Measurements from ENCODE around the gene PIPOX. TPM values are rescaled to one million over a fixed set of nuclear protein-coding genes. Genes with fewer than 3 reads are reported as not detected.

PIPOX gene
- total RNA-seq, 1 donor from 2014 or later = 1.5 TPM

- no peak overlapping the region for H3K27ac Mint-ChIP-seq (ENCODE audit: unreplicated experiment)
- no peak overlapping the region for H3K4me3 Mint-ChIP-seq (ENCODE audit: unreplicated experiment)
- no peaks in the 10 kb centered on the region for H3K36me3 Mint-ChIP-seq (ENCODE audit: low read depth)
- H3K27me3 Mint-ChIP-seq (ENCODE audit: low read depth) = peaks cover 37% of the 10 kb centered on the region
- H3K4me1 Mint-ChIP-seq (ENCODE audit: low read depth) = no peaks in the 10 kb centered on the region
- TF ChIP-seq, protein P1, sequence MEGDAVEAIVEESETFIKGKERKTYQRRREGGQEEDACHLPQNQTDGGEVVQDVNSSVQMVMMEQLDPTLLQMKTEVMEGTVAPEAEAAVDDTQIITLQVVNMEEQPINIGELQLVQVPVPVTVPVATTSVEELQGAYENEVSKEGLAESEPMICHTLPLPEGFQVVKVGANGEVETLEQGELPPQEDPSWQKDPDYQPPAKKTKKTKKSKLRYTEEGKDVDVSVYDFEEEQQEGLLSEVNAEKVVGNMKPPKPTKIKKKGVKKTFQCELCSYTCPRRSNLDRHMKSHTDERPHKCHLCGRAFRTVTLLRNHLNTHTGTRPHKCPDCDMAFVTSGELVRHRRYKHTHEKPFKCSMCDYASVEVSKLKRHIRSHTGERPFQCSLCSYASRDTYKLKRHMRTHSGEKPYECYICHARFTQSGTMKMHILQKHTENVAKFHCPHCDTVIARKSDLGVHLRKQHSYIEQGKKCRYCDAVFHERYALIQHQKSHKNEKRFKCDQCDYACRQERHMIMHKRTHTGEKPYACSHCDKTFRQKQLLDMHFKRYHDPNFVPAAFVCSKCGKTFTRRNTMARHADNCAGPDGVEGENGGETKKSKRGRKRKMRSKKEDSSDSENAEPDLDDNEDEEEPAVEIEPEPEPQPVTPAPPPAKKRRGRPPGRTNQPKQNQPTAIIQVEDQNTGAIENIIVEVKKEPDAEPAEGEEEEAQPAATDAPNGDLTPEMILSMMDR (IDR thresholded peaks at IDR 0.05) = no peak
- DNase-seq (ENCODE audit: low spot score) = no peak
- no peaks in the 10 kb centered on the region for H3K9me3 Mint-ChIP-seq (ENCODE audit: low read depth)
Observed at GRCh38 chr17:28999206-28999605, 43.7 kb upstream of the PIPOX start.

GRCh38 chr17:29000973-29001372 is 42.0 kb upstream of the PIPOX start:
- Mint-ChIP-seq H3K36me3 (ENCODE audit: low read depth) (no peaks in the 10 kb centered on the region), H3K27ac (ENCODE audit: unreplicated experiment) (no peak overlapping the region), H3K9me3 (ENCODE audit: low read depth) (no peaks in the 10 kb centered on the region), H3K4me3 (ENCODE audit: unreplicated experiment) (no peak overlapping the region), H3K27me3 (ENCODE audit: low read depth) (peaks cover 47% of the 10 kb centered on the region), H3K4me1 (ENCODE audit: low read depth) (peaks cover 4% of the 10 kb centered on the region)
- DNase-seq (ENCODE audit: low spot score) = no peak
- TF ChIP-seq, protein P1 (IDR thresholded peaks at IDR 0.05) = no peak

DNA sequence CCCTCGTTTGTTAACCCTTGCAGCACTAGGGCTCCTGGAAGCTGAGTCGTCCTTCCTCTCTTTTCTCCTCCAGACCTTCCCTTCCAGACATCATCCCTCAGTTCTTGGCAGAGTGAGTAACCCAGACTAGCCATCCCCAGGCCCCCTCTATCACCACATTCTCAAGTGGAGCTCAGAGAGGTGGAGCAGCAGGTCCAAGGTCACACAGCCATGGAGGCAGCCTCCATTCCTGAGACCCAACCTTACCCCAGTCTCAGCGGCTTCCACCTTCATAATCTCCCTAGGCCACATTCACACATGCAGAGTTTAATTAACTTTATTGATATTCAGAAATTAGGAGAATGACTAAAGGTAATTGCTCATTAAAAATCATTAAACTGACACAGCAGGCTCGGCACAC is 40.1 kb upstream of the PIPOX start:
- no peak for DNase-seq (ENCODE audit: low spot score)
- Mint-ChIP-seq H3K27me3 (ENCODE audit: low read depth) (peaks cover 45% of the 10 kb centered on the region), H3K27ac (ENCODE audit: unreplicated experiment) (no peak overlapping the region)

DNA sequence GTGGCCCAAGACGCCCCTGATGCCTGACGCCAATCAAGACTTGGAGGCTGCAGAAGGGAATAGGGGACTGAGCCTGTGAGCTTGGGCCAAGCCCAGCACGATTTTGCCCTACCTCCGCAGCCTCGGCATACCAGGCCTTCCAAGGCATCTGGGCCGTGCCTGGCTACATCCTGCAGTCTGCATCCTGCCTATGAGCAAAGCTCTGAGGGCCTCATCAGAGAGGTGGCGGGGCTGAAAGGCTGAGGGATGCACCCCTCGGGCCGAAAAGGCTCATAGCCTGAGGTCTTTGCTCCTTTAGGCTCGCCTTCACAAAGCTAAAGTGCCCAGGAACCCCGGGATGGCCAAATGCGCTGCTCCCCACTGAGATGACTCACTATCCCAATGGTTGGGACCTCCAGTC is 39.7 kb upstream of the PIPOX start:
- Mint-ChIP-seq H3K9me3 (ENCODE audit: low read depth) (no peaks in the 10 kb centered on the region), H3K27me3 (ENCODE audit: low read depth) (peaks cover 42% of the 10 kb centered on the region), H3K27ac (ENCODE audit: unreplicated experiment) (no peak overlapping the region), H3K4me3 (ENCODE audit: unreplicated experiment) (no peak overlapping the region), H3K4me1 (ENCODE audit: low read depth) (peaks cover 11% of the 10 kb centered on the region), H3K36me3 (ENCODE audit: low read depth) (no peaks in the 10 kb centered on the region)
- TF ChIP-seq, protein P1 (IDR thresholded peaks at IDR 0.05) = no peak
- DNase-seq (ENCODE audit: low spot score) = no peak

More for the DNA sequence above, 40.1 kb upstream of the PIPOX start:
- no peaks in the 10 kb centered on the region for H3K9me3 Mint-ChIP-seq (ENCODE audit: low read depth)
- H3K4me1 Mint-ChIP-seq (ENCODE audit: low read depth) = peaks cover 11% of the 10 kb centered on the region
- H3K4me3 Mint-ChIP-seq (ENCODE audit: unreplicated experiment) = no peak overlapping the region
- no peaks in the 10 kb centered on the region for H3K36me3 Mint-ChIP-seq (ENCODE audit: low read depth)
- TF ChIP-seq, protein P1 (IDR thresholded peaks at IDR 0.05) = no peak

DNA sequence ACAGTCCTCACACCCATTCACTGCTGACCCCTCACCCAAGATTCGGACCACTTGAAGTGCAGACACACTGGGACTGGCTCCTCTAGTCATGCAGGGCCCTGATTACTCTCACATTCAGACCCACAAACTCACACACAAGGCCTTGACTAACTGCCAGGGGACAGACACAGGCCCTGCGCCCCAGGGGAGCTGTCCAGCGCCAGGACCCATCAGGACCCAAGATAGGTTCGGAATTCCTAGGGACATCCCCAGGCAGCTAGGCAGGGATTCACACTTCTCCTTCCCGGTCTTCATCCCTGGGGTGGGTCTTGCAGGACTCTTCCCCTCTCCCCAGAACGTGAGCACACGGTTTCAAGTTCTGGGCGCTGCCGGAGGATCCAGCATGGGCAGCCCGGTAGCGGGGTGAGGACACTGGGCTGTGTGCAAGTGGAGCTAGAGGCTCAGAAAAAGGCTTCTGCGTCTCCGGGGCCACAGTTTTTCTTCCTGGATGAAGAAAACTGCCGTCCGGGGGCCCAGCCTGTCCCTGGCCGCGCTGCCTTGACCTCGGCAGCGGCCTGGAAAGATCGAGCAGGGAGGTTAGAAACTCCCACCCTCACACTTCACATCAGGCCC is 38.8 kb upstream of the PIPOX start:
- Mint-ChIP-seq H3K27me3 (ENCODE audit: low read depth) (peaks cover 39% of the 10 kb centered on the region), H3K4me1 (ENCODE audit: low read depth) (peaks cover 11% of the 10 kb centered on the region), H3K36me3 (ENCODE audit: low read depth) (no peaks in the 10 kb centered on the region), H3K27ac (ENCODE audit: unreplicated experiment) (no peak overlapping the region), H3K4me3 (ENCODE audit: unreplicated experiment) (no peak overlapping the region), H3K9me3 (ENCODE audit: low read depth) (no peaks in the 10 kb centered on the region)
- TF ChIP-seq, protein P1 (IDR thresholded peaks at IDR 0.05) = no peak
- no peak for DNase-seq (ENCODE audit: low spot score)
